Measurements from ENCODE around the gene PROK1.

PROK1 gene

DNA sequence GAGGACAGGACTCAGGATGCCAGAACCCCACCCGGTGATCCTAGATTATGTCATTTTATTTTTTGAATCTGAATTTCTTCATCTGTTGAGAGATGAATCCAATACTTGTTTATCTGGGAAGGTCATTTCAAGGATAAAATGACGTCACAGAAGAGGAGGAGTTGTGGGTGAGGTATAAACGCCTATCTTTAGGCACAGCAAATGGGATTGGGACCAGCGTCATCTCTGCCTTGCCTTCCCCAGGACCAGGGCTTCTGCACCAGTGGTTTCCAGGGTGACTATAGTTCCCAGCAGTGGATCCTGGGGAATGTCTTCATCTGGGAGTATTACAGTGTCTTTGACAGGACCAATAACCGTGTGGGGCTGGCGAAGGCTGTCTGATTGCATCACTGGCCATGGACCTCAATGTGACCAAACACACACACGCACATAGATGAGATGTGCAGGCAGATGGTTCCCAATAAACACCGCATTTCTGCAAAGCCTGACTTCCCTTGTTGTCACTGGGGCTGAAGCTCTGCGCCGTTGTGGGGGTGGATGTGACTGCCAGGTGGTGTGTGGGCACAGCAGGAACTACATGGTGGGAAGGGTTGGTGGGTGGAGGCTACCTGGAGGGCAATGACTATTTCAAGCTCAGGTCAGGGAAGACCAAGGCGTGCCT lies 40.0 kb downstream of the PROK1 start:
- DNase-seq, result no peak

DNA sequence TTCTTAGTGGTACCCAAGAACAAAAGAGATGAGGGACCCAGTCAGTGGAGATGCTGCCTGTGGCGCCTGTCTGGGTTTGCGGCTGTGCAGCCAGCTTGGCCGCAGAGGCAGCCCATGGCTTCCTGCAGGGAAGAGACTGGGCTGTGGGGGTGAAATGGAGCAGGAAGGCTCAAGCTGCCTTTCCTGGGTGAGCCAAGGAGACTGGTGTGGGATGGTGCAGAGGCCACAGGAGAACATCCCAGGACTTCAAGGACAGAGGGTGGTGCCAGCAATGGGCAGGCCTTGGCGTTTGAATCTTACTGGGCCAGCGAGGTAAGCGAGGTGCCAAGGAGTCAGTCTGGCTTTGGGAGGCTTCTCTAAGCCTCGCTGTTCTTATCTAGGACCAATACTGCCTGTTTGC lies 41.6 kb downstream of the PROK1 start:
- DNase-seq, result no peak

DNA sequence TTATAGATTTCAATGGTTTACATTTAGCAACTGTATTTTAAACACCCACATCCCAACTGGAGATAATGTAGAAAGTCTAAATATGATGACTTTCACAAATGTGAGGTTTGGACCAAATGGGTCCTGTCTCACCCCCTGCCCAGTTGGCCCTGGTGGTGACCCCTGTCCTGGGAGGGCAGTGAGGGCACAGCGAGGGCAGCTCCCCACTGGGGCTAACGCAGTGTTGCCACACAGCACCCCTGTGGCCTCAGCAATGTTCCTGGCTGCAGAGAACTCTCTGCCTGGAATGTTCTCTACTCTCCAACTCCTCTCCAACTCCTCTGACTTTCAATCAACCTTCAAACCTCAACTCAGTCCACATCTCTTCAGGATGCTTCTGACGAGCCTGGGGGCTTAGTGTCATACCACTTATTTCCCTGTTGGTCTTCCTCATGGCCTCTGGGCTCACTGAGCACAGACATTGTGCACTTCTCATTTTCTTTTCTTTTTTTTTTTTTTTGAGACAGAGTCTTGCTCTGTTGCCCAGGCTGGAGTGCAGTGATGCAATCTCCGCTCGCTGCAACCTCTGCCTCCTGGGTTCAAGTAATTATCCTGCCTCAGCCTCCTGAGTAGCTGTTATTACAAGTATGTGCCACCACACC lies 42.2 kb downstream of the PROK1 start:
- no peak for DNase-seq

DNA sequence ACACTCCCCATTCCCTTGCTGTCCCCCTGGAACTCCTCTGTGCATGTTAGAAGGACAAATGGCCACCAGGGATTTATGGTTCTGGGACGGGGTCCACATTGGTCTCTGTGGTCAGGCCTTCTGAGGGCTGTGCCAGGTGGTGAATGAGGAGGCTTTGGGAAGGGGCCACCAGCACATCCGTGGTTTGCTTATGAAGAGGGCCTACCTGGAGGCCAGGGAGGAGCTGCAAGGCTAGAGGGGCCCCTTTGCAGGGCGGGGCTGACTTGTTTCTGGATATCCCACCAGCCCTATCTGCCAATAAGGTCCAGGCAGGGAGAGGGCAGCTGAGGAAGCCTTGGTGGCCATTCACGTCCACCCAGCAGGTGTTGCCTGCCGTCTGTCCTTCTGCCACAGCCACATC lies 43.1 kb downstream of the PROK1 start:
- DNase-seq, result no peak

DNA sequence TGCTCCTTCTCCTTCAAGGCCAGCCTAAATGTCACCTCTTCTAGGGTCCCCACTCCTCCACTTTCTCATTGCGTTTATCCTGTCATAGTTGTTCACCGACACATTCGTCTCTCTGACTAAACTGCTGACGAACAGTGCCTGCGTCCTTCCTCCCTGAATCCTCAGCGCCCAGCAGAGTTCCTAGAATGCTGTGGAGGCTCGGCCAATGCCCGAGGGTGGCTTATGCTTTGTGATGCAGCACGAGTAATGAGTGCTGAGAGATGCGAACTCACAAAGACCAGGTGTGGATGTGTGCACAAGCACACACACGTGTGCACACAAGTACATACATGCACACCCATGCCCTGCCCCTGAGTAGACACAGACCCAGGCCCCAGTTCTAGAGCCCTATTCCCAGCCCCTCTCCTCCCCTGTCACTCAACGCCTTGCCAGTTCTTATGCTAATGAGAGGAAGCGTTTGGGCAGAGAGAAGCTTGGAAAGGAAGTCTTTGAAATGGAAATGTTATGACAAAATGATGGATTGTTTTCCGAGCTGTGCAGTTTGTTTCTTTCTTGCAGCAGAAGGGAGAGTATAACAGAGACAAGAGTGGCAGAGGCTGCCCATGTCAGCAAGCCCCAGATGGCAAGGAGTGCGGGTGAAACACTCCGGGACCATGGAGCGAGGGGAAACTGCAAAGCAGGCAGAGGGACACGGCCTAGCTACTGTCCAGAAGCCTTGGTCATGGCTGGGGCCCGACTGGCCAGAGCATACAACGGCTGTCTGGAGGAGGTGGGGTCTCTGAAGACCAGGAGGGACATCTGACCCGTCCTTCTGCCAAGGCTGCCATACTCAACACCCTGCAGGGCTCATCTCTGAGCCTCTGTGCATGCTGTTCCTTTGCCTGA lies 43.8 kb downstream of the PROK1 start:
- no peak for DNase-seq

DNA sequence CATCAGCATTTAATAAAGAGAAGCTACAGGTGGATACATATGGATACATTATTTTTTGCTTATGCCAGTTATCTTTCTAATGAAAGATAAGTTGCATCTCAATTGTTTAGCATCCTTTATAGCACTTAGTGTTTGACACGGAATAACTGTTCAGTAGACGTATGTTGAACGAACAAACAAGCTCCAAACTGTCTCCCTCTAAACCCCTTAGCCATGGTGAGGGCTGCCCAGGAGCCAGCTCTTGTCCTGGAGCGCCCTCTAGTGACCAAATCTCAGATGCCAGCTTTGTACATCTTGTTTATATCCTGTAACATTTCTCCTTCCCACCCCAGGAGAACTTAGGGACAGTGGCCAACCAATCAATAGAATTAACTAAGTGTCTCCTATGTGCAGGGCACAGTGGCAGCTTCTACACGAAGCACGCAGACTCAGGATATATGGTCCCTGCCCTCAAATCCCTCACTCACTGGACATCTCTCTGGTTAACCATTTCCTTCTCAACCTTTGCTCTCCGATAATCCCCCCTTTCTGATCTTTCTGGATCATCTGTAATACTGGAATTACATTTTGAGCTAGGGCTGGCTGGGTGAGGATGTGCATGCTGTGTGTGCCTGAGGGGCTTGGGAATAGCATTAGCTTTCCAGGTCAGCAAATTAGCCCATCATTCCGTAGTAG lies 45.1 kb downstream of the PROK1 start:
- peak; percentile 53 for DNase-seq

DNA sequence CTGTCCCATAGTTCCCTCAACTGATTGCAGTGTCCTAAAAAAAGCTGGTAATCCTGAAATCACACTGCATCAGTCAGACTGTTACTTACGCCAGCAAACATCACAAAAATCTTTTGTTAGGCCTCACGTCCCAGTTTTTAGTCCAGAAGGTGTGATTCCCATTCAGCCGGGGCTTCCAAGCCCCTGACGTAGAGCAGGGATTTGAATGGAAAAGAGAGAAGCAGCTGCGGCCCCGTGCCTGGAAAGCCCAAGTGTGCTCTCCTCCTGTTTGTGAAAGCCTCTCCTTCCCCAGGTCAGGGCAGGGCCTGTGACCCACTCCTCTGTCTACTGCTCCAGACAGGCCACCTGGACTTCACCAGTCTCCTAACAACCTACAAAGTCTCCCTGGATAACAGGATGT lies 47.3 kb downstream of the PROK1 start:
- no peak for DNase-seq

DNA sequence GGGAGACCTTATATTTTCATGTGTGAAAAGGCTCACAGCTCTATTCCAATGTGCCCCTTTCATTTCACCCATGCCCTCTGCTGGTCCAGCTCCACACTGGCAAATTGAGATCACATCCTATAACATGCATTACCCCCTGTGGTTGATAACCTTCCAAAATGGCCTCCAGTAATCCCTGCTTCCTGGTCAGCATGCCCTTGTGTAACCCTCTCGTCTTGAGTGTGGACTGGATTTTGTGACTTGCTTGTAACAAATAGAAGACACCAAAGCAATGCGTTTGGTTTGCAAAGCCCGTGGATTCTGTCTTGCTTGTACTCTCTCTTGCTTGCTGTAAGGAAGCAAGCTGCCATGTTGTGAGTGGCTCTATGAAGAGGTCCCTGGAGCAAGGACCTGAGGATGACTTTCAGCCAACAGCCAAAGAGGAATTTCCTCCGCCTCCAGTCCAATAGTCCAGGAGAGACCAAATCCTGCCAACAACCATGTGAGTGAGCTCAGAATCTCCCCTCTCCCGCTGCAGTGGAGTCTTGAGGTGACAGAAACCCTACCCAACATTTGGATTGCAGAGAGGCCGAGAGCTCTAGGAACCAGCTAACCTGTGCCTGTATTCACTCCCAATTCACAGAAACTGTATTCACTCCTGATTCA lies 50.7 kb downstream of the PROK1 start:
- DNase-seq, result no peak

DNA sequence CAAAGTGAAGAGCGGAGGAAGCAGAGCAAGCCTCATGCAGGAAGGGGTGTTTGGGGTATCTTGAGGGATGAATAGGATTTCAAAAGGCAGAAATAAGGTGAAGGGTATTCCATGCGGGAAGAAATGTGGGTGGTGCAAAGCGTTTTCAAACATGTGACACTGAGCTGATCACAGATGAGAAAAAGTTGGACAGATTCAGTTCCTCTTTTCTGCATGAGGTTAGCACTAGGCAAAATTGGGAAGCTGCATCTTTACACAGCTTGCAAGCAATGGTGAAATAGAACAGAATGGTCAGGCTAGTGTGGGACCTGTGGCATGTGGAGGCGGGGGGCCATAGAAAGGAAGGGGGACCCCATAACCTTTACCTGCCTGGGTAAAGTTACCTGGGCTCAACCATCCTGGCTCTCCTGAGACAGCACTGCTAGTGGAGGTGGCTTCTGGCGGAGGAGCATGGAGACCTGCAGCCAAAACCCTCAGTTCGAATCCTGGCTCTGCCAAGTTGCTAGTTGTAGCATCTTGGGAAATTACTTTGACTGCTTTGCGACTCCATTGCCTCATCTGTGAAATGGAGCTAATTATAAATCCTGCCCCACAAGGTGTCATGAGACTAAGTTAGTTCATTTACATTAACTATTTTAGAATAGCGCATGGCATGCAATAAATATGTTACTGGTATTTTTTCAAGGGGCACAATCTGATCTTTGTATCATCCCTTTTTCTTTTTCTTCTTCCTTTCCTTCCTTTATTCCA lies 51.6 kb downstream of the PROK1 start:
- no peak for DNase-seq

DNA sequence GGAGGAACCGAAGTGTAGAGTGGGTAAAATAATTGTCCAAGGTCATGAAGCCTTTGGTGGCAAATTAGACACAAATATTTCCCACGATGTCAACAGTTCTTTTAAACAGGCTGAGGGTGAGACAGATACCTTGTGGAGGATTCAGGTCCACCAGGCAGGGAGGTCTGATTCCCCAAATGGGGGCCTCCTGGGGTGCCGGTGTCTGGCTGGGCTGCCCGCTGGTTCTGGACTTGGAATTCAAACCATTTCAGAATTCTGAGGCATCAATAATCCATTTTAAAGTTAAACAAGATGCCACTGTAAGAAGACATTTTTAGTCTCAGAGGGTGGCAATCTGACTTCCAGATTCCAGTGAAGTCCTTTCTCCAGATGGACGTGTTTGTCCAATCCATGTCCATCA lies 52.5 kb downstream of the PROK1 start:
- DNase-seq, result no peak

DNA sequence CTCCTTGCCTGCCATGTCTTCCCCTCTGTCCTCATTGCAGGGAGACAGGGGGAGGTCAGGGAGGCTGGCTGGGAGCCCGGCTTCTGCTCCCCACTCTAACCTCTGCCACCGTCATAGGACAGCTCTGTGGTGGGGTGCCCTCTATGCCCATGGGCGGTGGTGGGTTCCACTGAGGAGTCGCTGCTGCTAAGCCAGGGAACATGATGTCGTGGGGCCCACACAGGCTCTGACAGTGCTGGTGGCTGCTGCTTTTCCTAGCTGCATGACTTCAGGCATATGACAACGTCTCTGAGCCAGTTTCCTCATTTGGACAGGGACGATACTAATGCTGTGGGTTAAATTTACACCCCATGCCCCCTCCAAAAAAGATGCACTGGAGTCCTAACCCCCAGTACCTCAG lies 53.3 kb downstream of the PROK1 start:
- no peak for DNase-seq

DNA sequence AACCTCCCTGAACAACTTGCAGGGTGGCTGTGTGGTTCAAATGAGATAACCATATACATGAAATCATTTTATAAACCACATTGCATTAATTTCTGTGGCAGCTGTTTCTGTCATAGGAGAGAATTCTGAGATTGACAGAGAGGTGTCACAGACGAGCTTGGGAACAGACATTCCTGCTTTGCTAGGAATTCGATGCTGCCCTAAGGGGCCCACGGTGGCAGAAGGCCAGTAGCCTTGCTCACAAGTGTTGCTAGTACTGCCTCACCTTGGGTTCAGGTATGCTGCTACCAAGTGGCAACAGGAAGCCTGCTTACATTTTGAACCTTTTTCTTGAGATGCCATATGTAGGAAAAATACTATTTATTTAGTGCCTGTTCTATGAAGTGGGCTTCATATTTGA lies 54.6 kb downstream of the PROK1 start:
- no peak for DNase-seq

DNA sequence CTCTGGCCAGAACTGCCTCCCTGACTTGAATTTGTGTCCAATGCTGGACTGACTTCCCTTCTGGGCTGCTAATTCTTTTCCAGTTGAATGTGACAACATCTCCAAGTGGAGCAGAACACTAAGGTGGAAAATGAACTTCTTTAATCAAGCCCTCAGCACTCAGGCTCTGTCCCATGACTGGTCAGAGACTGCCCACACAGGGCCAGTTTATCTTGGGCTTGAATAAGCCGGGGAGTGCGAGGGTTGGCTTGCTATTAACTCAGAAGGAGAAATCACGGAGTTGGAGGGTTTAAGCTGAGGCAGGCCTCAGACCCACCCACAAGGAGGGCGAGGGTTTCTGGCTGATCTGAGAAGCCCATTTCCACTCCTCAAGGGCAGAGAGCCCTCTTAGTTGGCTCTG lies 55.6 kb downstream of the PROK1 start:
- no peak for DNase-seq
